Stomach (tissue), 4 donors: ENCODE measurements around the gene HMHB1.
"Not testable (repeated sequence)": the region's sequence is repeated elsewhere in the genome, so short reads cannot be mapped to it uniquely, and the experiment has no call there.

Experiments
- EP300 ChIP-seq: sonication (generic); formaldehyde crosslinking; IDR thresholded peaks from one replicate; pipeline ENCODE4 v1.6.1; 2017; ENCODE audit warnings: antibody characterized with exemption
- POLR2A ChIP-seq, 4 donors: fragments of 450-650 bp; IDR thresholded peaks; one replicate each; pipeline ENCODE4 v1.6.1; 2016; ENCODE audit warnings: antibody characterized with exemption in 4 of 4, control low read depth in 2 of 4, mild to moderate bottlenecking in 1 of 4, moderate library complexity in 1 of 4
- POLR2AphosphoS5 ChIP-seq, 3 donors: sonication (generic); formaldehyde crosslinking; IDR thresholded peaks; one replicate each; pipeline ENCODE4 v1.6.1; 2016; ENCODE audit warnings: antibody characterized with exemption in 3 of 3
- TF ChIP-seq, protein P1 (sequence below), 7 experiments: fragments of 450-650 bp in 4 of 7; fragments of 200-600 bp in 3 of 7; sonication (generic) in 3 of 7; IDR thresholded peaks; one replicate each; pipeline ENCODE4 v1.5.1; 2016 to 2019; ENCODE audit warnings: antibody characterized with exemption in 7 of 7, control low read depth in 2 of 7, mild to moderate bottlenecking in 1 of 7

DNA sequence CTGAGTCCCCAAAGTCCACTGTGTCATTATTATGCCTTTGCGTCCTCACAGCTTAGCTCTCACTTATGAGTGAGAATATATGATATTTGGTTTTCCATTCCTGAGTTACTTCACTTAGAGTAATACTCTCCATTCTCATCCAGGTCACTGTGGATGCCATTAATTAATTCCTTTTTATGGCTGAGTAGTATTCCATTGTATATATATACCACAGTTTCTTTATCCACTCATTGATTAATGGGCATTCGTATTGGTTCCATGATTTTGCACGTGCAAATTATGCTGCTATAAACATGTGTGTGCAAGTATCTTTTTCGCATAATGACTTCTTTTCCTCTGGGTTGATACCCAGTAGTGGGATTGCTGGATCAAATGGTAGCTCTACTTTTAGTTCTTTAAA is 4.4 kb downstream of the HMHB1 start:
- TF ChIP-seq, protein P1, sequence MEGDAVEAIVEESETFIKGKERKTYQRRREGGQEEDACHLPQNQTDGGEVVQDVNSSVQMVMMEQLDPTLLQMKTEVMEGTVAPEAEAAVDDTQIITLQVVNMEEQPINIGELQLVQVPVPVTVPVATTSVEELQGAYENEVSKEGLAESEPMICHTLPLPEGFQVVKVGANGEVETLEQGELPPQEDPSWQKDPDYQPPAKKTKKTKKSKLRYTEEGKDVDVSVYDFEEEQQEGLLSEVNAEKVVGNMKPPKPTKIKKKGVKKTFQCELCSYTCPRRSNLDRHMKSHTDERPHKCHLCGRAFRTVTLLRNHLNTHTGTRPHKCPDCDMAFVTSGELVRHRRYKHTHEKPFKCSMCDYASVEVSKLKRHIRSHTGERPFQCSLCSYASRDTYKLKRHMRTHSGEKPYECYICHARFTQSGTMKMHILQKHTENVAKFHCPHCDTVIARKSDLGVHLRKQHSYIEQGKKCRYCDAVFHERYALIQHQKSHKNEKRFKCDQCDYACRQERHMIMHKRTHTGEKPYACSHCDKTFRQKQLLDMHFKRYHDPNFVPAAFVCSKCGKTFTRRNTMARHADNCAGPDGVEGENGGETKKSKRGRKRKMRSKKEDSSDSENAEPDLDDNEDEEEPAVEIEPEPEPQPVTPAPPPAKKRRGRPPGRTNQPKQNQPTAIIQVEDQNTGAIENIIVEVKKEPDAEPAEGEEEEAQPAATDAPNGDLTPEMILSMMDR (IDR thresholded peaks at IDR 0.05): not testable (repeated sequence)
- not testable (repeated sequence) for TF ChIP-seq POLR2AphosphoS5 (IDR thresholded peaks at IDR 0.05); POLR2A (IDR thresholded peaks at IDR 0.05); EP300
